HG03025 (cell line): ENCODE measurements around the gene SSBP4.

ENCODE experiments used
- ATAC-seq: cut with Tn5 transposase; IDR thresholded peaks from one replicate; pipeline ENCODE4 v1.9.1; 2021; ENCODE audit warnings: mild to moderate bottlenecking, moderate library complexity; ENCODE audit not compliant: unreplicated experiment, low FRiP score

SSBP4 gene

GRCh38 chr19:18441804-18442788 lies 22.9 kb downstream of the SSBP4 start:
- no peak for ATAC-seq

- ATAC-seq, result no peak
These were observed 23.7 kb downstream of the SSBP4 start for GRCh38 chr19:18442941-18443340.

- no peak for ATAC-seq
These were observed 24.2 kb downstream of the SSBP4 start for GRCh38 chr19:18443406-18443805.

- ATAC-seq, result no peak
These were observed 24.6 kb downstream of the SSBP4 start for GRCh38 chr19:18443831-18444230.

- no peak for ATAC-seq
These were observed 25.3 kb downstream of the SSBP4 start for GRCh38 chr19:18444513-18444912.

GRCh38 chr19:18445262-18445948 lies 26.2 kb downstream of the SSBP4 start:
- no peak for ATAC-seq

GRCh38 chr19:18446145-18446810 lies 27.1 kb downstream of the SSBP4 start:
- ATAC-seq, result no peak

- ATAC-seq, result no peak
These were observed 27.7 kb downstream of the SSBP4 start for GRCh38 chr19:18446811-18447359.

- no peak for ATAC-seq
These were observed 30.4 kb downstream of the SSBP4 start for GRCh38 chr19:18449552-18449951.

- ATAC-seq, result no peak
These were observed 31.1 kb downstream of the SSBP4 start for GRCh38 chr19:18450021-18450930.

GRCh38 chr19:18450931-18451836 lies 32.0 kb downstream of the SSBP4 start:
- ATAC-seq, result no peak

GRCh38 chr19:18452386-18452785 lies 33.2 kb downstream of the SSBP4 start:
- ATAC-seq, result no peak

GRCh38 chr19:18453269-18454024 lies 34.2 kb downstream of the SSBP4 start:
- ATAC-seq, result no peak

- no peak for ATAC-seq
These were observed 37.1 kb downstream of the SSBP4 start for GRCh38 chr19:18456279-18456678.

- no peak for ATAC-seq
These were observed 37.8 kb downstream of the SSBP4 start for GRCh38 chr19:18456974-18457373.

GRCh38 chr19:18457483-18458331 lies 38.5 kb downstream of the SSBP4 start:
- ATAC-seq, result no peak

- ATAC-seq, result no peak
These were observed 41.7 kb downstream of the SSBP4 start for GRCh38 chr19:18460900-18461299.
